Keratinocyte (primary cell): Measurements from ENCODE around the gene CDK14.

Experiments
- CTCF ChIP-seq, 3 experiments: IDR thresholded peaks in 1 of 3; conservative IDR thresholded peaks in 1 of 3; optimal IDR thresholded peaks in 1 of 3; 2 replicates in 2 of 3; 3 replicates in 1 of 3; pipeline versions ENCODE3 to v1.5.1; 2011; ENCODE audit warnings: low read length in 3 of 3, mild to moderate bottlenecking in 3 of 3, moderate library complexity in 2 of 3, control low read depth in 1 of 3, inconsistent platforms in 1 of 3; ENCODE audit not compliant: insufficient read depth in 2 of 3; ENCODE audit errors: extremely low read depth in 1 of 3
- EZH2 ChIP-seq: IDR thresholded peaks from one replicate; pipeline ENCODE4 v1.6.1; 2012; ENCODE audit warnings: inconsistent platforms, mild to moderate bottlenecking, low read length, moderate library complexity

- TF ChIP-seq CTCF (optimal IDR thresholded peaks at IDR 0.05 in 1 of 3, IDR thresholded peaks at IDR 0.05 in 1 of 3, conservative IDR thresholded peaks at IDR 0.05 in 1 of 3; ENCODE audit: extremely low read depth in 1 of 3, insufficient read depth in 2 of 3, low read length in 3 of 3), result no peak
- TF ChIP-seq EZH2, result no peak
These were observed 585.8 kb downstream of the CDK14 start for GRCh38 chr7:91181949-91182348.
